GM21360 (cell line): Measurements from ENCODE around the gene L3MBTL3.
A peak's percentile ranks its signal among the peaks of the same experiment; 100 is the strongest.
"Not testable (repeated sequence)": the region's sequence is repeated elsewhere in the genome, so short reads cannot be mapped to it uniquely, and the experiment has no call there.

ENCODE experiments used
- ATAC-seq: cut with Tn5 transposase; IDR thresholded peaks from one replicate; pipeline ENCODE4 v1.9.1; 2021; ENCODE audit warnings: mild to moderate bottlenecking, moderate library complexity; ENCODE audit not compliant: unreplicated experiment

Gene L3MBTL3

DNA sequence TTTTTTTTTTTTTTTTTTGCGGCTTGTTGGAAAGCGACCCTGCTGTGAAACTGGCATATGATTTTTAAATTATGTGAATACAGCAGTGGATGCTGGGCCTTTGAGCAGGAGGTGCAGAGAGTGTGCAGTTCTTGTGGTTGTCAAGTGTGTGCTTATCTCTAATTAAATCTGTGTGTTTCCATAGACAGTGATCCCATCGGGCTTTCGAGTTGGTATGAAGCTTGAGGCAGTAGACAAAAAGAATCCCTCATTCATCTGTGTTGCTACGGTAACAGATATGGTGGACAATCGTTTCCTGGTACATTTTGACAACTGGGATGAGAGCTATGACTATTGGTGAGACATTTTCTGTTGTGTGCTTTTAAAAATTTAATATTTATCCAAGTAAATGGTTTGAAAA lies 52.4 kb downstream of the L3MBTL3 start:
- no peak for ATAC-seq

DNA sequence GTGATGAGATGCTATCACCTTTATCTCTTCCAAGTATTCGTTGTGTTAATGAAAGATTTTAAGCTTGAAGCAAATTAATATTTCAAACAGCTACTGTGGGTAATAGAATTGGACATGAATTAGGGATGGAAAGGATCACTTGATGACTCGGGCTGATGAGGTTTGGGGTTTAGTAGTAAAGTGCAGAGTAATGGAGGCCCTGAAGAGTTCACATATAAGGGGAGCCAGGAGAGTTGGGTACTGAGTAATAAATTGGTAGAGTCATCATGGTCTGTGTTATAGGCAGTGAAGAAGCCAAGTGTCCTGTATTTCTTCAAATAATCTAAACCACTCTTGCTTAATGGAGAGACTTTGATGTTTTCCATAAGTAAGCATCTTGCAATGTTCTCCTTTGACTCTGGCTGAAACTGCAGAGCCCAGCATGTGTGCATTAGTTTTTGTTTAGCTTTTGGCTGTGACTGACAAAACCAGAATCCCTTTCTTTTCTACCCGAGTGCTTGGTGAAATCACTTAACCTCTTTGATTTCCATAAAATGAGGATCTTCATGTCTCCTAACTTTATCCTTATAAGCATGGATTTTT lies 57.6 kb downstream of the L3MBTL3 start:
- ATAC-seq: no peak

DNA sequence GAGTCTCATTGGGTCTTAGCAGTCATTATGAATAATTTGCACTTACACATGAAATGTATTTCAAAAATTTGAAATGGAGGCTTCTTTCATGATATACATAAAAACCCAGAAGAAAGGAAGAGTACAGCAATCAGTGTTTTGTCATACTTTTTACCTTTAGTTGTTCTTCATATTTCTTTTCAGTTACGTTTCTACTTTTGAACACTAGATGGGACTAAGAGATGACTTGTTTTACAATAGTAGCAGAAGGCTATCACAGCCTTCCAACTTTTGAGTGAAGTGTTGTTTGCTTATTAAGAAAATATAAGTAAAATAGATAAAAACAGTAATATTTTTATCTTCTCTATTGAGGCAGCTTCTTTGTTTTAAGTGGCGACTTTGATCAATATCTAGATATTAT lies 58.1 kb downstream of the L3MBTL3 start:
- ATAC-seq: no peak

DNA sequence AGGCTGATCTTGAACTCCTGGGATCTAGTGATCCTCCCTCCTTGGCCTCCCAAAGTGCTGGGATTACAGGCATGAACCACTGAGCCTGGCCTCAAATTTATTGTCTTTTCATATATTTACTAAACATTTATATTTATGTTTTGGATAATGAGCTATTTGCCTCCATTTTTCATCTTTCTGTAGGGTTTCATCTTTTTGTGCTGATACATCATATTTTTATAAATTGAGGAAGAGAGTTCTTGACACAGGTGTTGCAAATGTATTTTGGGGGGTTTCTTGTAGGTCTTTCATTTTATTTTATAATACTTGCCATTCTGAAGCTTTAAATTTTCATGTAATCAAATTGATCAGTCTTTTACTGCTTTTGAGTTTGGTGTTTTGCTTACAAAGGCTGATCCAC lies 72.4 kb downstream of the L3MBTL3 start:
- ATAC-seq: no peak

DNA sequence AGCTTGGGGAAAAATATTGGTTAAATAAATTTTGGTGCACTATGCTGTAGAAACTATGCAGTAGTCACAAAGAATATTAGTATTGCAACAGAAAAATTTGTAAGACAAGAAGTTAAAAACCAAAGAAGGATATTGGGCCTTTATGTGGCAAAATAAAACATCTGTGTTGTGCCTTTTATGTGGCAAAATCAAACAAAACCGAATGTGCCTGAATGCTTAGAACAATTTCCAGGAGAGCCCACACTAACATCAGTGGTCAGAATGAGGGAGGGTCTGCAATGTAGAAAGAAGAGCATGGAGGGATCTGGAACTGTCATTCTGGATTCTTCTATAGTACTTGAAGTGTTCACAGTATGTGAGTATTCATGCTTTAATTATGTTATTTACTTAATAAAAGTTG lies 75.2 kb downstream of the L3MBTL3 start:
- no peak for ATAC-seq

DNA sequence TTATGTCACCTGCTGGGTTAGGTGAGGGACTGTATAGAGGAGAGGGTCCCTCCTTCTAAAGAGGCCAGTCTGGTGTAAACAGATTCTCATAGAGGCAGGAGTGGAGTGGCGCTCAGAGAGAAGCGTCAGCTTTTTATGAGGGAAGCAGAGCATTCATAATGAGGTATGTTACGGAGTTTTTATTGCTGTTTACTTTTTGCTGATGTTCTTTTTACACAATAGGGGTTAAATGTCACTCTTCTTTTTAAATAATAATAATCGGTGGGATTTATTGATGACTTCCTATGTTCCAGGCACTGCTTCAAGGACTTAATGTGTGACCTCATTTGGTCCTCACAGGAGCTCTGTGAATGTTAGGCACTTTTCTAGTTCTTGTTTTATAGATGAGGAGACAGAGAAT lies 79.9 kb downstream of the L3MBTL3 start:
- no peak for ATAC-seq

DNA sequence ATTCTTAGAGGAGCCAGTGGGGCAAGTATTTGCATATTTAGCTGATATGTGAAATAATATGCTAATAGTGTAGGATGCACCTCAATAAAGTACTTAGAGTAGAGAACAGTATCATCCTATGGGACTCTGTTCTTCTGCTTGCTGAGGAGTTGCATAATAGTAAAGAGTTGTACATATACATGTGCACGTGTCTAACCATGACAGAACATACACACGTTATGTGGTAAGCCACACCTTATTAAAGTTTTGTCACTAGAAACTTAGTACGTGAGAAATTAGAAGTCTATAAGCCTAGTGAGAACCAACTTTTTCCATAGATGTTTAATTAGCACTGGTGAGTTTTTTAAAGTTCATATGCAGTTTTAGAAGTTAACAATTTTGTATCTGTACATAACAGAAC lies 80.7 kb downstream of the L3MBTL3 start:
- ATAC-seq: no peak

DNA sequence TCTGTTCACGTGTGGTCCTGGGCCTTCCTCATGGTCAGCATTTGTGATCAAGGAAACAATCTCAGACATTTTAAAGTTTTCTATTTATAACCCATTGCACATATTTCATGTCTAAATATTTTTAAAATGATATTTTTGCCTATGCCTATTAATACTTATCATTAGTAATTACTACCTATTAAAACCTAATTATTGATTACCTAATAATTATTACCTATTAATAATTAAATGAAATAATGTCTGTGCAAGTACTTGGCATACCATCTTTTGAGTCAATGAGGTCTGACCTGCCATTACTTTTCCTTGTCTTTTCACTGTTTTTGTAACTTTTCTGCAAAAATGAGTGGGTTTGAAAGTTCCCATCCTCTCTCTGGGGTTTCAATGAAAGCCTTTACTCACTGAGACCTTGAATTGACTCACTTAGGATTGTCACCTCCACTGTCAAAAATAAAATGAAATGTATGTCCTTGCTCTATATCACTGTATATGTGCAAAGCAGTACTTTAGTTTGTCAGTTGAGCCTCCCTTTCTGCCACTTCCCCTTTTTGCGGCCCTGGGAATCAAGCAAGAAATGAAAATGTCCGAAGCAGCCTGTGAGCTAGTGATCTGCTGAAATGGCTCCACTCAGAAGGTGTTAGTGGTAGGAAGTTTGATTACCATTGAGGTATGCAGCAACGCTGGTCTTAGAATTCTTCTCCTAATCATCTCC lies 87.8 kb downstream of the L3MBTL3 start:
- ATAC-seq: peak; percentile 93

DNA sequence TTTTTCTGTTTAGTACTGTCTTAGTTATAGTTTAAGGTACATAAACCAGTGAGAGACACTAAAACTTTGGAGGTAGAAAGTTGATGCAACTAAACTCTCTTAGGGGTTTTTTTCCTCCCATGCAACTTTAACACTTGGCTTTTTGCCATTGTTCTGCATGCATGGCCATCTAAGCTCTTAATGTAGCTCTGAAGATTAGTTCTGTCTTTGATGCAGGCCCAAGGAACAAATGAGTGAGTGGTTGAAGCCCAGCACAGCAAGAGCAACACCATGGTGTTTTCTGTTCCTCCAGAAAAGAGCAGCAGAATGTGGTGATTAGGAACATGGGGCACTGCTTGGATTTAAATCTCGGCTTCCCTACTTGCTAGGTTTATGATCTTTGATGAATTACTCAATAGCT lies 89.3 kb downstream of the L3MBTL3 start:
- no peak for ATAC-seq

DNA sequence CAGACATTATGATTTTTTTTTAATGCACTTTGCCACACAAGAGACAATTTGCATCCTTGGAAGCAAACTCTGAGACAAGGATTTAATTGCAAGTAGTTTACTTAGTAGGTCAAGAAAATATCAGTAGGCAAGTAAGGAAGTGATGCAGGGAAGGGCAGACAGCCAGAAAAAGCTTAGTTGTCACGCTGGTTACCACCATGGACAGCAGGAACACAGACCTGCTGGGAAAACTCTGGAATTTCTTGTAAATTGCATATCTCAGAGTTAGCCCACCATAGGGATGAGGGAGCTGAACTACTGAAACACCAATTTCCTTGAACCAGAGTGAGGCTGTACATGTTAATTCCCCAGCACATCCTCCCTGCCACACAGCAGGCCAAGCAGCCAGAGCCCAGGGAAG lies 92.7 kb downstream of the L3MBTL3 start:
- no peak for ATAC-seq

DNA sequence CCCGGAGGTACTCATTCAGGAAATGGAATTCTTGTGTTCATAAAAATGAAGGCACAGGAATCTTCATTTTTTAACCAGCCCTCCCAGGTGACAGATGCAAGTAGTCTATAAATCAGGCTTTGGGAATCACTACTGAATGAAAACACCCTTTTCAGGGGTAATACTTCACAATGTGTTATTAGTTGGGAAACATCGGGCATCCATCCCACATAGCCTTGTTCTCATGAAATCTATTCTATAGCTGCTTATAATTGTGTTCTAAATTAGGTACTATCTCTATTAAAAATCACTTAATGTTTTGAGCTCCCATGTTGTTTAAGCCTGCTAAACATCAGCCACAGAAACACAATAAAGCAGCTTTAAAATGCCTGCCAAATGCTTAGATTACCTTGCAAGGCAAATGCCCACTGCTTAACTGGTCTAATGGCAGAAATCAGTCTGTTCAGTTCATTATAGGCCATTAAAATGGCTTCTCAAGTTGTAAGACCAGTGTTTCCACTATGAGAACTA lies 94.9 kb downstream of the L3MBTL3 start:
- no peak for ATAC-seq

DNA sequence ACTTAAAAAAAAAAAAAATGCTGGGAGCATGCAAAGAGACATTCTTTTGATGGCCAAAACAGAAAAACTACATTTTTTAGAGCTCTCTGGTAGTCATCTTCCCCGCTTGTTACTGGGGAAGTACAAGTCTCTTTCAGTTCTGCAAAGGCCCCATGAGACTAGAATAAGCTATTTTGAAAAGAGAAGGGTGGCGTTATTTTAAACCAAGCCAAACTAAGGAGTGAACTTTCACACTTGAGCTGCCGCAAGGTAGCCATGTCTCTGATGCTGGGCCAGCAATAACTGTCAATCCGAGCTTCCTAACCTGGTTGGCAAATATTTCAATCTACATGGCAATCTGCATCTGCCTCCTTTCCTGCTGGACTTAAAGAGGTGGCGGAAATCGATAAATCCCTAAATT lies 96.7 kb downstream of the L3MBTL3 start:
- ATAC-seq: peak; percentile 90

DNA sequence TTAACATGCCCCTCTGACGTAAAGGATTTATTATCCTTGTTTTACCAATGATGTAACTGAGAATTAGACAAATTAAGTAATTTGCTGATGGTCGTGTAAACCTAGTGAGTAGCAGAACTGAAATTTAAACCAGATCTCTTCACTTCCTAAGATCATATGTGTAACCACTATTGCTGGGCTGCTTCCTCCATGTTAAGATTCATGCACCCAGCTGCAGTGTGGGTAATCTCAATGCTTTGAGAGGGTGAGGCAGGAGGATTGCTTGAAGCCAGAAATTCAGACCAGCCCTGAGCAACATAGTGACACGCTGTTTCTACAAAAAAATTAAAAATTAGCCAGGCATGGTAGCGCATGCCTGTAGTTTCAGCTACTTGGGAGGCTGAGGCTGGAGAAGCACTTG lies 97.9 kb downstream of the L3MBTL3 start:
- no peak for ATAC-seq

DNA sequence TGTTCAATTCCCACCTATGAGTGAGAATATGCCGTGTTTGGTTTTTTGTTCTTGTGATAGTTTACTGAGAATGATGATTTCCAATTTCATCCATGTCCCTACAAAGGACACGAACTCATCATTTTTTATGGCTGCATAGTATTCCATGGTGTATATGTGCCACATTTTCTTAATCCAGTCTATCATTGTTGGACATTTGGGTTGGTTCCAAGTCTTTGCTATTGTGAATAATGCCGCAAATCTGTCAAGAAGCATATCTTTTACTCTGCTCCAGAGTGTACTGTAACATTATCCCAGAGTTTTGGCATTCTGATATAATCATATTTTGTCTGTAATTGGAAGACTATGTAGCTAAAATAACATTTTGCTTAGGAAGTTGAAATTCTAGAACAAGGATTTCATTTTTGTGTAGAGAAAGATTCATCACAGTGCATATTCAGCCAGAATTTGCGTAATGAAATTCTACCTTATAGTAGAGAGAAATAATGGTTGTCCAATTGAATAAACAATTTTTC lies 98.9 kb downstream of the L3MBTL3 start:
- ATAC-seq: not testable (repeated sequence)

DNA sequence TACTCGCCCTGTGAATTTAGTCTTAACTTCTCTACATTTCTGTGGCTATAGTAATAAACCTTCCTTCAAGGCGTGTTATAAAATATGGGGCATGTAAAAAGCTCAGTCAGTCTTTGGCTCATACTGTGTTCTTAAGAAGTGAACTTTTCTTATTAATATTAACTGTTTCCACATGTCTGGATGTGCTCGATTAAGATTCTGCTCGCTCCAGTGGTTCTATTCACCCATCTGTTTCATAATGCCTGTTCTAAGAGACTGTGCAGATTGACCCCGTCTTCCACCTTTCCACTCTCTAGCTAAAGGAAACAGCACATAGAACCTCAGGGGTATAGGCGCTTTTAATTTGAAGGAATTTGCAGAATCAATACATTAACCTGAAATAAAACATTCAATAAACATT lies 99.9 kb downstream of the L3MBTL3 start:
- no peak for ATAC-seq

DNA sequence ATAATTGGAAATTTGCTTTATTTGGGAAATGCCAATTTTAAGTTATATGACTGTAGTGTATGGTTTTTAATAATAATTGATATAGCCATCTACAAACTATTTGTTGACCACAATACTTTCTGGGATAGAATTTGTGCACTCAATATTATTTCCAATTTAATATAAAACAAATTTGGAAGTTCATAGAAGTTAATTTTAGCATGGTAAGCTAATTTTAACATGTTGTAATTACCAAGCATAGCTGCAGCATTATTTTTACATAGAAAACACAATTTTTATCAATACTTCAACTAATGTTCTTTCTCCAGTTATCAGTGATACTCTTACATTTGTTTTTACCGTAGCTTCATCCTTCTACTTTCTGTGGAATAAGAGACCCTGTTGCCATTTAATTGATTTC lies 100.8 kb downstream of the L3MBTL3 start:
- no peak for ATAC-seq

DNA sequence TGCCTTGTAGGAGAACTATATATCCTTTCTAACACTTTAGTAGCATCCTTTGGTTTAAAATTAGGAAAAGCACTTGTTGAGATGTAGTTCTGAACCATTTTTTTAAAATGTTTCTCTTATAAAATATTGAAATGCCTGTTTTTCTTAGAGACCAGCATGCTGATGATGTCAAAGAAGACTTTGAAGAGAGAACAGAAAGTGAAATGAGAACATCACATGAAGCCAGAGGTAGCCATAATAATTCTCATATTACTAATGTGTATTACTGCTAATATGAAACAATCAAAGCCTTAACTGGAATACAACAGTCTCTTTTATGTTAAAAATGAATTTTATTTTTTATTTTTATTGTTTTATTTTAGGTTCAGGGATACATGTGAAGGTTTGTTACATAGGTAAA lies 102.3 kb downstream of the L3MBTL3 start:
- ATAC-seq: no peak

DNA sequence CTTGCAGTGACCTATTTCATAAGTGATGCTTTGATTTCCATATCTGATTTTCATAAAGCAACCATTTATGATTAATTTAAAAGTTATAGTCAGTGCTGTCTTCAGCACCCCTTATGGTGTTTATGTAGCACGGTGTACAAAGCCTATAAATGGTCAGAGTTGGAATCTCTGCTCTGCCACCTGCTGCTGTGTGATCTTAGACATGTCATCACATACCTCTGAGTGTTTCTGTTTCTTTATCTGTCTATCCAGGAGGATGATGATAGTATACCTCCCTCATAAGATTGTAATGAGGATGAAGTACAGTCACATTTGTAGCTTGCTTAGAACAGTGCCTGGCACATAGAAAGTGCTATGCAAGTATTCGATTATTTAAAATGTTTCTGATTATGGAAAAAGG lies 103.9 kb downstream of the L3MBTL3 start:
- ATAC-seq: no peak

DNA sequence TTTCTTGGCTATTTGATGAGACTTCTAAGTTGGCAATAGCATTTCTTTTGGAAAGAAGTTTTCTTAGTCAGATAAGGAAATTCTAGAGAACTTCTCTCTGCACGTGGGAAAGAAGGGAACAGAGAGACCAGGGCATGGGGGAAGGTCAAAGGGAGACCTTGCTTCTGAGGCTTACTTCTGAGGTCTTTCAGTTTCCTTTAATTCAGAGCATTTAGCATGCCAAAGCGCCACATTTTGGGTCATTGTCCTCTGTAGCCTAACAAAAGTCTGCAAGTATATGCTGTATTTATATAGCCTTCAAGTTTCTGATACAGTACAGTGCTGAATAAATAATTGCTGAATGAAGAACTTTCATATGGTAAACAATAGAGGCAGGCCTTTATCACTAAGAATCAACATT lies 108.8 kb downstream of the L3MBTL3 start:
- ATAC-seq: no peak

DNA sequence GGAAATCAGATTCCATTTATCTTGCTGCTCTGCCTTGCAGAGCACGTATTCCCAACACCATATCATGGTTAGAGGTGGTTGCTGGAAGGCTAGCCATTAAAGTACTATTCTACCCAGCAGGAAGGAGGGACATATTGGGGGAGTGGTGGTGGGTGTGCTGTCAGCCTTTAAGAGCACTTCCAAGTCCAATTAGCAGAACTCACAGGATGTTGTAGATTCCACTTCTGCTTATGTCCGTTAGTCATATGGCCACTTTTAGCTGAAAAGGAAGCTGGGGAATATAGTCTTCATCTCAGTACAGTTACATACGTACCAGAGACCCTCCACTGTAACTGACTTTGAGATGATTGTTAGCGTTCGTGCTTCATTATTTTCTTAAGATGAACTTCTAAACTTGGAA lies 109.9 kb downstream of the L3MBTL3 start:
- no peak for ATAC-seq

DNA sequence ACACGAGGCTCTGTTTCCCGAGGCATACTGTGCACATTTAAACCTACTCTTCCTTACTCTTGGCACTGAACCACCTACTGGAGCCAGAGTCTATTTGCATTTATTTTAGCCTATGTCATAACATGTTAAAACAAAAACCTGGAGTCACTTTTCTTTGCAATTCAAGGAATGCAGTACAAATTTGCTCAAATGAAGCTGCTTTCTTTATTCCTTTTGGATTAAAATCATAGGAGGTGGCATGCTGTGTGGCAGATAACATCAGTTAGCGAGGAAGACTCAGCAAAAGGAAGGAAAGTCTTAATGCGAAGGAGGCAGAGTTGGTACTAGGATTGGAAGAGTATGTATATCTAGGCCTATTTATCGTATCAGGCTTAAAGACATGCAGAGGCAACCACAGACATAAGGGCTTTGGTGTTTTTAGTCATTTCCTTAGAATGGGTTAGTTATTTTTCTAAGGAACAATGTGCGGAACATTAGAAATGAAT lies 111.4 kb downstream of the L3MBTL3 start:
- no peak for ATAC-seq

DNA sequence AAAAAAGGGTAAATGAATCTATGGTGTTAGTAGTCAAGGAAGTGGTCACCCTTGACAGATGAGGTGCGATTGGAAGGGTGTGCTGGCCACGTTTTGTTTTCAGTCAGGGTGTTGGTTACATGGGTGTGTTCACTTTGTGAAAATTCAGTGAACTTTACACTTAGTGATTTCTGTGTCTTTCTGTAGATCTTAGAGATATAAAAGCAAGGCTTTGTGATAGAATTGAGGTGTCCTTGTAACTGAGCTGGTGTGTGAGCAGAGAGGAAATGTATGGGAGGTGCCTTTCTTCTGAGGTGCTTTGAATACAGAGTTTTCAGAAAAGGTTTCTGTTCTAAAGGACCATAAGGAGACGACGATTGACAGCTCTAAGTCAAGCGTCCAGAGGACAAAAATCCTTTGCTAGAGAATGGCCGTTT lies 113.9 kb downstream of the L3MBTL3 start:
- peak; percentile 49 for ATAC-seq
